Breast epithelium (tissue), 3 donors: Measurements from ENCODE around the gene LRRC49.

ENCODE experiments used
- POLR2A ChIP-seq: fragments of 450-650 bp; IDR thresholded peaks from one replicate; pipeline ENCODE4 v1.6.1; 2016; ENCODE audit warnings: antibody characterized with exemption, mild to moderate bottlenecking, moderate library complexity
- POLR2AphosphoS5 ChIP-seq, 3 donors: sonication (generic); formaldehyde crosslinking; IDR thresholded peaks; one replicate each; pipeline ENCODE4 v1.6.1; 2017; ENCODE audit warnings: antibody characterized with exemption in 3 of 3
- TF ChIP-seq, protein P1 (sequence below), 3 donors: fragments of 450-650 bp; IDR thresholded peaks; one replicate each; pipeline ENCODE4 v1.5.1; 2016 to 2017; ENCODE audit warnings: antibody characterized with exemption in 3 of 3, mild to moderate bottlenecking in 3 of 3, moderate library complexity in 3 of 3

DNA sequence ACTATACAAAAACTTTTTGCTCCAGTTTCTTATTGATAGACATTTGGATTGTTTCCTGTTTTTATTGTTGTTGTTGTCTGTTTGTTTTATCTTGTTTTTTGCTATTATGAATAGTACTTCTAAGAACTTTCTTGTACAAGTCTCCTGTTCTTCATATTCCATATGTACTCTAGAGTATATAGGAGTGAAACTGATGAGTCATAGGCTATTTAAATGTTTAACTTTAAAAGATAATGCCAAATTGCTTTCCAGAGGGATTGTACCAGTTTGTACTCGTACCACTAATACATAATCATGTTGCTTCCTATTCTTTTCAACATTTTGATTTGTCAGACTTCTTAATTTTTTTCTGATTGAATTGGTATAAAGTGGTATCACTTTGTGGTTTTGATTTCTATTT is 19.6 kb downstream of the LRRC49 start:
- TF ChIP-seq, protein P1, sequence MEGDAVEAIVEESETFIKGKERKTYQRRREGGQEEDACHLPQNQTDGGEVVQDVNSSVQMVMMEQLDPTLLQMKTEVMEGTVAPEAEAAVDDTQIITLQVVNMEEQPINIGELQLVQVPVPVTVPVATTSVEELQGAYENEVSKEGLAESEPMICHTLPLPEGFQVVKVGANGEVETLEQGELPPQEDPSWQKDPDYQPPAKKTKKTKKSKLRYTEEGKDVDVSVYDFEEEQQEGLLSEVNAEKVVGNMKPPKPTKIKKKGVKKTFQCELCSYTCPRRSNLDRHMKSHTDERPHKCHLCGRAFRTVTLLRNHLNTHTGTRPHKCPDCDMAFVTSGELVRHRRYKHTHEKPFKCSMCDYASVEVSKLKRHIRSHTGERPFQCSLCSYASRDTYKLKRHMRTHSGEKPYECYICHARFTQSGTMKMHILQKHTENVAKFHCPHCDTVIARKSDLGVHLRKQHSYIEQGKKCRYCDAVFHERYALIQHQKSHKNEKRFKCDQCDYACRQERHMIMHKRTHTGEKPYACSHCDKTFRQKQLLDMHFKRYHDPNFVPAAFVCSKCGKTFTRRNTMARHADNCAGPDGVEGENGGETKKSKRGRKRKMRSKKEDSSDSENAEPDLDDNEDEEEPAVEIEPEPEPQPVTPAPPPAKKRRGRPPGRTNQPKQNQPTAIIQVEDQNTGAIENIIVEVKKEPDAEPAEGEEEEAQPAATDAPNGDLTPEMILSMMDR (IDR thresholded peaks at IDR 0.05): no peak
- no peak for TF ChIP-seq POLR2AphosphoS5 (IDR thresholded peaks at IDR 0.05)
- TF ChIP-seq POLR2A: no peak
